Gastroesophageal sphincter (tissue), 4 donors: Measurements from ENCODE around the gene SERPINF2. TPM values are rescaled to one million over a fixed set of nuclear protein-coding genes. Genes with fewer than 3 reads are reported as not detected.

Experiments used
- ATAC-seq: fragments of 150-250 bp; one replicate; pipeline ENCODE4 v1.9.1; 2016; ENCODE audit warnings: mild to moderate bottlenecking, moderate library complexity
- H3K27ac ChIP-seq, 4 donors: fragments of 200-600 bp; sonication (generic) in 3 of 4; 1 replicate in 3 of 4; 2 replicates in 1 of 4; pipeline ENCODE4 v1.5.1; 2016 to 2019
- H3K27me3 ChIP-seq: fragments of 200-600 bp; sonication (generic); one replicate; pipeline ENCODE4 v1.5.1; 2019
- H3K36me3 ChIP-seq, 2 donors: fragments of 200-600 bp; sonication (generic); one replicate each; pipeline ENCODE4 v1.5.1; 2019; ENCODE audit warnings: control low read depth in 1 of 2
- H3K4me1 ChIP-seq, 3 donors: fragments of 200-600 bp; sonication (generic); 1 replicate in 2 of 3; 2 replicates in 1 of 3; pipeline ENCODE4 v1.5.1; 2016 to 2019; ENCODE audit warnings: control low read depth in 2 of 3
- H3K4me3 ChIP-seq, 2 donors: fragments of 200-600 bp; sonication (generic); one replicate each; pipeline ENCODE4 v1.5.1; 2019; ENCODE audit warnings: mild to moderate bottlenecking in 1 of 2, moderate library complexity in 1 of 2
- H3K9me3 ChIP-seq, 3 donors: fragments of 200-600 bp; sonication (generic); one replicate each; pipeline ENCODE4 v1.5.1; 2017 to 2019; ENCODE audit warnings: control low read depth in 2 of 3
- EP300 ChIP-seq: sonication (generic); formaldehyde crosslinking; IDR thresholded peaks from one replicate; pipeline ENCODE4 v1.6.1; 2017; ENCODE audit warnings: antibody characterized with exemption, mild to moderate bottlenecking
- POLR2A ChIP-seq, 2 donors: fragments of 450-650 bp; IDR thresholded peaks; one replicate each; pipeline ENCODE4 v1.6.1; 2017; ENCODE audit warnings: antibody characterized with exemption in 2 of 2, mild to moderate bottlenecking in 2 of 2, moderate library complexity in 1 of 2
- POLR2AphosphoS5 ChIP-seq: sonication (generic); formaldehyde crosslinking; IDR thresholded peaks from one replicate; pipeline ENCODE4 v1.6.1; 2017; ENCODE audit warnings: antibody characterized with exemption
- WGBS, 2 donors: methylation state at CpG; one replicate each; pipeline ENCODE4 v1.1.5; 2018; ENCODE audit warnings: low coverage in 1 of 2; 5-methylcytosine and 5-hydroxymethylcytosine counted together
- total RNA-seq, 4 donors: library from RNA; depleted of rRNA; stranded (reverse); fragments of >200 nt; gene quantifications; one replicate each; pipeline ENCODE4 v1.1.0, GENCODE V29; 2016
- TF ChIP-seq, protein P1 (sequence below), 4 experiments: fragments of 200-600 bp in 2 of 4; fragments of 450-650 bp in 2 of 4; sonication (generic) in 1 of 4; IDR thresholded peaks; one replicate each; pipeline ENCODE4 v1.5.1; 2017 to 2019; ENCODE audit warnings: antibody characterized with exemption in 4 of 4, mild to moderate bottlenecking in 2 of 4, moderate library complexity in 2 of 4

SERPINF2 gene
- total RNA-seq, 4 donors from 2014 or later: 2.0 to 7.6 (median 5.1) TPM

DNA sequence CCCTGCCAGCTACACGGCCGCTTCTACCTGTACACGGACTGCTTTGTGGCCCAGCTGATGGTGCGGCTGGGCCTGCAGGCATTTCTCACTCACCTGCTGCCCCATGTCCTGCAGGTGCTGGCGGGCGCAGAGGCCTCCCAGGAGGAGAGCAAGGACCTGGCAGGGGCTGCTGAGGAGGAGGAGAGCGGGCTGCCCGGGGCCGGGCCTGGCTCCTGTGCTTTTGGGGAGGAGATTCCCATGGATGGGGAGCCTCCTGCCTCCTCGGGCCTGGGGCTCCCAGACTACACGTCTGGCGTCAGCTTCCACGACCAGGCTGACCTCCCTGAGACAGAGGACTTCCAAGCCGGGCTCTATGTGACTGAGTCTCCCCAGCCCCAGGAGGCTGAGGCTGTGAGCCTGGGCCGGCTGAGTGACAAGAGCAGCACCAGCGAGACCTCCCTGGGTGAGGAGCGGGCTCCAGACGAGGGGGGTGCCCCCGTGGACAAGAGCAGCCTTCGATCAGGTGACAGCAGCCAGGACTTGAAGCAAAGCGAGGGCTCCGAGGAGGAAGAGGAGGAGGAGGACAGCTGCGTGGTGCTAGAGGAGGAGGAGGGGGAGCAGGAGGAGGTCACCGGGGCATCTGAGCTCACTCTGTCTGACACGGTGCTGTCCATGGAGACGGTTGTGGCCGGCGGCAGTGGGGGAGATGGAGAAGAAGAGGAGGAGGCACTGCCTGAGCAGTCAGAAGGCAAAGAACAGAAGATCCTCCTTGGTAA lies 14.6 kb upstream of the SERPINF2 start:
- 66 to 78% methylated on average over 3 to 8 of the region's 28 CpGs for WGBS, 2 donors
- Histone ChIP-seq H3K27me3 (no peaks in the 10 kb centered on the region), H3K4me1 (peaks cover 0 to 83% (median 25%) of the 10 kb centered on the region in 3 donors), H3K27ac (peak overlapping the region in 2 of 4 donors; percentile 24 to 51), H3K9me3 (no peaks in the 10 kb centered on the region), H3K4me3 (no peak overlapping the region), H3K36me3 (peaks cover 0 to 71% of the 10 kb centered on the region in 2 donors)
- ATAC-seq: no peak
- TF ChIP-seq POLR2AphosphoS5: no peak
- no peak for TF ChIP-seq POLR2A (IDR thresholded peaks at IDR 0.05)
- TF ChIP-seq, protein P1, sequence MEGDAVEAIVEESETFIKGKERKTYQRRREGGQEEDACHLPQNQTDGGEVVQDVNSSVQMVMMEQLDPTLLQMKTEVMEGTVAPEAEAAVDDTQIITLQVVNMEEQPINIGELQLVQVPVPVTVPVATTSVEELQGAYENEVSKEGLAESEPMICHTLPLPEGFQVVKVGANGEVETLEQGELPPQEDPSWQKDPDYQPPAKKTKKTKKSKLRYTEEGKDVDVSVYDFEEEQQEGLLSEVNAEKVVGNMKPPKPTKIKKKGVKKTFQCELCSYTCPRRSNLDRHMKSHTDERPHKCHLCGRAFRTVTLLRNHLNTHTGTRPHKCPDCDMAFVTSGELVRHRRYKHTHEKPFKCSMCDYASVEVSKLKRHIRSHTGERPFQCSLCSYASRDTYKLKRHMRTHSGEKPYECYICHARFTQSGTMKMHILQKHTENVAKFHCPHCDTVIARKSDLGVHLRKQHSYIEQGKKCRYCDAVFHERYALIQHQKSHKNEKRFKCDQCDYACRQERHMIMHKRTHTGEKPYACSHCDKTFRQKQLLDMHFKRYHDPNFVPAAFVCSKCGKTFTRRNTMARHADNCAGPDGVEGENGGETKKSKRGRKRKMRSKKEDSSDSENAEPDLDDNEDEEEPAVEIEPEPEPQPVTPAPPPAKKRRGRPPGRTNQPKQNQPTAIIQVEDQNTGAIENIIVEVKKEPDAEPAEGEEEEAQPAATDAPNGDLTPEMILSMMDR (IDR thresholded peaks at IDR 0.05): no peak
- no peak for TF ChIP-seq EP300

DNA sequence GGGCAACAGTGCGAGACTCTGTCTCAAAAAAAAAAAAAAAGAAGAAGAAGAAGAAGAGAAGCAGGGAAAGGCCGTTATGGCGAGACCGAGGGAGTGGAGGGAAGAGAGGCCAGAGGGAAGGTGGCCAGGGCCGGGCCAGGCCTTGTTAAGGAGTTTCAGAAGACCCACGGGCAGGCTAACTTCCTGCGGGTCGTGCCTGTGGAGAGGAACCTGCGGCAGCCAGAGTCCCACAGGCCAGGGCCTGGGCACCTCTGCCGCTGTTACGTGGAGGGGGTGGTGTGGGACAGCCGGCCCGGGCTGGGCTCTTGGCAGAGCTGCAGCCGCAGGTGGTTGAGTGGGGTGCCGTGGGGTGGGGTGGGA lies 12.7 kb upstream of the SERPINF2 start:
- H3K9me3 ChIP-seq: no peaks in the 10 kb centered on the region
- peak; percentile 7 for ATAC-seq
- no peaks in the 10 kb centered on the region for H3K27me3 ChIP-seq
- peak overlapping the region in 3 of 4 donors; percentile 66 to 88 (median 74) for H3K27ac ChIP-seq
- peak overlapping the region in 1 of 2 donors; percentile 28 for H3K4me3 ChIP-seq
- peaks cover 0 to 90% of the 10 kb centered on the region in 2 donors for H3K36me3 ChIP-seq
- H3K4me1 ChIP-seq: peaks cover 0 to 68% (median 15%) of the 10 kb centered on the region in 3 donors
- WGBS, 2 donors: 40 to 45% methylated on average over 1 to 13 of the region's 15 CpGs
- TF ChIP-seq POLR2A (IDR thresholded peaks at IDR 0.05) (no peak), EP300 (no peak), POLR2AphosphoS5 (no peak)
- TF ChIP-seq, protein P1 (IDR thresholded peaks at IDR 0.05): no peak

DNA sequence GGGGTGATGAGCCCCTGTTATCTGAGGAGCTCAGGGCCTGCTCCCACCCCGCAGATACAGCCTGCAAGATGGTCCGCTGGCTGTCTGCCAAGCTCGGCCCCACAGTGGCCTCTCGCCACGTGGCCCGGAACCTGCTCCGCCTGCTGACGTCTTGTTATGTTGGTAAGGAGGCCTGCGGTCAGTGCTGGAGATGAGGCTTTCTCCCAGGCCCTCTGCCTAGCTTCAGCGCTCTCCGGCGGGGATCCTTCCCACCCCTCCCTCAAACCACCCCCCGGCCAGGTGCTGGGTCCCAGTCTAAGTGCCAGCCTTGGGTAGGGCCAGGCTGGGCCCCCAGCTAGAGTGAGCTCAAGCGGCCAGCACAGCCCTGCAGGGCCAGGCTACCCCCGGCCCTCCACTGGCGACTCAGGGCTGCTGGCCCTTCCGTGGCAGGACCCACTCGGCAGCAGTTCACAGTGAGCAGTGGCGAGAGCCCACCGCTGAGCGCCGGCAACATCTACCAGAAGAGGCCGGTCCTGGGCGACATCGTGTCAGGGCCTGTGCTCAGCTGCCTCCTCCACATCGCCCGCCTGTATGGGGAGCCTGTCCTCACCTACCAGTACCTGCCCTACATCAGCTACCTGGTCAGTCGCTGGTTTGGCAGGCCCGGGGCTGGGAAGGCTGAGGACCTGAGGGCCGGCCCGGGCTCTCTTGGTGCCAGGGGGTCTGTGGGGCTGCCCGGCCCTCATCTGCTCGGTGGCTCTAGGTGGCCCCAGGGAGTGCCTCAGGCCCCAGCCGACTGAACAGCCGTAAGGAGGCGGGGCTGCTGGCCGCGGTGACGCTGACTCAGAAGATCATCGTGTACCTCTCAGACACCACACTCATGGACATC lies 12.1 kb upstream of the SERPINF2 start:
- H3K36me3 ChIP-seq: peaks cover 0 to 96% of the 10 kb centered on the region in 2 donors
- H3K27me3 ChIP-seq: no peaks in the 10 kb centered on the region
- peak overlapping the region in 1 of 2 donors; percentile 28 for H3K4me3 ChIP-seq
- peak overlapping the region; percentile 8 to 88 (median 70) for H3K27ac ChIP-seq
- ATAC-seq: peak; percentile 82
- TF ChIP-seq EP300 (no peak), POLR2A (IDR thresholded peaks at IDR 0.05) (peak in 1 of 2 donors; percentile 19), POLR2AphosphoS5 (peak; percentile 46)
- H3K4me1 ChIP-seq: peaks cover 0 to 64% (median 9%) of the 10 kb centered on the region in 3 donors
- no peaks in the 10 kb centered on the region for H3K9me3 ChIP-seq
- 0% methylated on average over 1 of the region's 40 CpGs; no CpG with 5 or more reads in 1 of the 2 donors for WGBS, 2 donors

DNA sequence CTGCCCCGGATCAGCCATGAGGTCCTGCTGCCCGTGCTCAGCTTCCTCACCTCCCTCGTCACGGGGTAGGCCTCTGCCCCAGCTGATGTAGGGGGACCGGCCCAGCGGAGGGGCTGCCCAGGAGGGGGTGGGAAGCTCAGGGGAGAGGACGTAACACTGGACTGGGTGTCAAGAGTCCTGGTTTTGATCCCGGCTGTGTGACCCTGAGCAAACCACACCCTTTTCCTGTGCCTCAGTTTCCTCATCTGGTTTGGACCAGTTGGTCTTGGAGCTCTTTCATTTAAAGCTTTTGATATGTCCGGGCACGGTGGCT lies 11.5 kb upstream of the SERPINF2 start:
- no peak for ATAC-seq
- no peak for TF ChIP-seq POLR2A (IDR thresholded peaks at IDR 0.05)
- no peak for TF ChIP-seq POLR2AphosphoS5
- TF ChIP-seq, protein P1 (IDR thresholded peaks at IDR 0.05): no peak
- no peak for TF ChIP-seq EP300
- no peaks in the 10 kb centered on the region for H3K27me3 ChIP-seq
- no peaks in the 10 kb centered on the region for H3K9me3 ChIP-seq
- H3K27ac ChIP-seq: peak overlapping the region in 3 of 4 donors; percentile 66 to 88 (median 74)
- no peak overlapping the region for H3K4me3 ChIP-seq
- WGBS, 2 donors: 89 to 100% methylated on average over 2 to 8 of the region's 10 CpGs
- peaks cover 0 to 64% (median 8%) of the 10 kb centered on the region in 3 donors for H3K4me1 ChIP-seq
- peaks cover 0 to 96% of the 10 kb centered on the region in 2 donors for H3K36me3 ChIP-seq

DNA sequence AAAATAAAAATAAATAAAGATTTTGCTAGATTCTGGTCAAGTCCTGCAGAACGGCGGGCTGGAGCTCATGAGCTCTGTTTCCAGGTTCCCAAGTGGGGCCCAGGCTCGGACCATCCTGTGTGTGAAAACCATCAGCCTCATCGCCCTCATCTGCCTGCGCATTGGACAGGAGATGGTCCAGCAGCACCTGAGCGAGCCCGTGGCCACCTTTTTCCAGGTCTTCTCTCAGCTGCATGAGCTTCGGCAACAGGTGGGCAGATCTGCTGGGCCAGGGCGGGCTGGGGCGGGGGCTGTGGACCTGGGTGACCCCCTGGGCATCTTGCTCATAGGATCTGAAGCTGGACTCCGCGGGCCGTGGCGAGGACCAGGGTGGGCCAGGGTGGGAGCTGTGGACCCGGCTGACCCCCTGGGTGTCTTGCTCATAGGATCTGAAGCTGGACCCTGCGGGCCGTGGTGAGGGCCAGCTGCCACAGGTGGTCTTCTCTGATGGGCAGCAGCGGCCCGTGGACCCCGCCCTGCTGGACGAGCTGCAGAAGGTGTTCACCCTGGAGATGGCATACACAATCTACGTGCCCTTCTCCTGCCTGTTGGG lies 10.3 kb upstream of the SERPINF2 start:
- no peak for ATAC-seq
- no peaks in the 10 kb centered on the region for H3K9me3 ChIP-seq
- no peak for TF ChIP-seq EP300
- no peak for TF ChIP-seq POLR2A (IDR thresholded peaks at IDR 0.05)
- TF ChIP-seq, protein P1 (IDR thresholded peaks at IDR 0.05): no peak
- TF ChIP-seq POLR2AphosphoS5: no peak
- 77 to 81% methylated on average over 3 to 5 of the region's 22 CpGs for WGBS, 2 donors
- no peak overlapping the region for H3K27ac ChIP-seq
- H3K36me3 ChIP-seq: peaks cover 0 to 96% of the 10 kb centered on the region in 2 donors
- peaks cover 0 to 64% (median 13%) of the 10 kb centered on the region in 3 donors for H3K4me1 ChIP-seq
- H3K27me3 ChIP-seq: no peaks in the 10 kb centered on the region
- no peak overlapping the region for H3K4me3 ChIP-seq
